Left kidney (tissue), 2 donors: ENCODE results near the gene CDCA8. TPM values are rescaled to one million over a fixed set of nuclear protein-coding genes. Genes with fewer than 3 reads are reported as not detected.
"Not testable (repeated sequence)": the region's sequence is repeated elsewhere in the genome, so short reads cannot be mapped to it uniquely, and the experiment has no call there.

Experiments used
- DNase-seq: peaks from one replicate; pipeline ENCODE4 v3.0.0-alpha.2; 2013
- polyA plus RNA-seq: library from polyadenylated mRNA; unstranded; fragments of 120-200 nt; gene quantifications from one replicate; pipeline ENCODE4 v1.2.1, GENCODE V29; 2013; ENCODE audit not compliant: insufficient read length

The CDCA8 gene
- polyA plus RNA-seq, 1 donor: 25.6 TPM

DNA sequence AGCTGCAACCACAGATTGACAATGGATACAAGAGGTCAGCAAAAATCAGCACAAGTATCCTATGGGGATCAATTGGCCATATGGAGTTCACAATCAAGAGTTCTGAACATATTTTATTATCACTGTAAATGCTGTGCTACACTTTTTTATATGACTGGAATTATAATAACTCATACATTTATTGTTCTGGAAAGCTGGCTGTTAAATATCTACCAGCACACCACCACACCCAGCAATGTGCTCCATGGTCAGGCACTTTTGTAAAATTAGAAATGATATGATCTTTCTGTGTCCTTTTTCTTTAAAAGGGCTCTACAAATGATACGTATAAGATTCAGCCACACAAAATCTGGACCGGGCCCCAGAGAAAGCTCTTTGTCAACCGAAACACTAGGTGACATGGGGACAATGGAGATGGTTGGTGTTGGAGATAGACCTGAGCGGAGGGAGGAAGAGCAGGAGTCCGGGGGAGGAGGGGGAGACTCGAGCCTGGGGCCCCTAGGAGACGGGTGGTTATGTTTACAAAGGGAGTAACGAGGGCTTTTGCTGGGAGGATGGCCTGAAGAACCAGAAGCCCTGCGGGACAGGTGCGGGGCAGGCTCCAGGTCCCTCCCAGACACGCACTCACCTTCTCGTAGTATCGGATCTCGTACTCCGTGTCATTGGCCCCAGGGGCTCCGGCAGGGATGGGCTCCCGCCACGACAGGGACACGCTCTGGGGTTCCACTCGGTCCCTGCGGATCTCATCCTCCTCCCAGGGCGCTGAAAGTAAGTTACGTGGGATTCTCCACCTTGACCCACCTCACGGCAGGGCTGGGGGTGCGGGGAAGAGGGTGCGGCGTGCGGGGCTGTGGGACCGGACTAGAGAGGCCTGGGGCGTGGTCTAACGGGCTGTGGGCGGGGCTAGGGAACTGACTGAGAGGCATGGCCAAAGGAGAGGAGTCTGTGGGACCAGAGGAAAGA, 42.6 kb downstream of the CDCA8 start:
- no peak for DNase-seq

DNA sequence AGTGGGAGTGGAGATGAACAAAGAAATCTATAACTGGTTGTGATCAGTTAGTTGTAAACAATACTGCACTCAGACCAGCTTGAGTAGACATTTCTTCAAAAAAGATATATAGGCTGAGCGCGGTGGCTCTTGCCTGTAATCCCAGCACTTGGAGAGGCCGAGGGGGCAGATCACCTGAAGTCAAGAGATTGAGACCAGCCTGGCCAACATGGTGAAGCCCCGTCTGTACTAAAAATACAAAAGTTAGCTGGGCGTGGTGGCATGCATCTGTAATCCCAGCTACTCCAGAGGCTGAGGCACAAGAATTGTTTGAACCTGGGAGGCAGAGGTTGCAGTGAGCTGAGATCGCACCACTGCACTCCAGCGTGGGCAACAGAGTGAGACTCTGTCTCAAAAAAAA, 45.7 kb downstream of the CDCA8 start:
- not testable (repeated sequence) for DNase-seq

DNA sequence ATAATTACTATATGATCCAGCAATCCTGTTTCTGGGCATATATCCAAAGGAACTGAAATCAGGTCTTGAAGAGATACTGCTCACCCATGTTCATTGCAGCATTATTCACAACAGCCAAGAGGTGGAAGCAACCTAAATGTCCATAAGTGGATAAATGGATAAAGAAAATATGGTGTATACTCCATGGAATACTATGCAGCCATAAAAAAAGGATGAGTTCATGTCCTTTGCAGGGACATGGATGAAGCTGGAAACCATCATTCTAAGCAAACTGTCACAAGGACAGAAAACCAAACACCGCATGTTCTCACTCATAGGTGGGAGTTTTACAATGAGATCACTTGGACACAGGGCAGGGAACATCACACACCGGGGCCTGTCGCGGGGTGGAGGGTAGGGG, 46.3 kb downstream of the CDCA8 start:
- DNase-seq: not testable (repeated sequence)

DNA sequence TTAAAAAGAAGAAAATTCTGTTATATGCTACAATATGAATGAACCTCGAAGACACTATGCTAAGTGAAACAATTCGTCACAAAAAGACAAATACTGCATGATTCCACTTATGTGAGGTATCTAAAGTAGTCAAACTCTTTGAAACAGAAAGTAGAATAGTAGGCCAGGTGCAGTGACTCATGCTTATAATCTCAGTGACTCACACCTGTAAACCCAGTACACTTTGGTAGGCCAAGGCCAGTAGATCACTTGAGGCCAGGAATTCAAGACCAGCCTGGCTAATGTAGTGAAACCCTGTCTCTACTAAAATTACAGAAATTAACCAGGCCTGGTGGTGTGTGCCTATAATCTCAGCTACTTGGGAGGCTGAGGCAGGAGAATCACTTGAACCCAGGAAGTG, 46.9 kb downstream of the CDCA8 start:
- no peak for DNase-seq

DNA sequence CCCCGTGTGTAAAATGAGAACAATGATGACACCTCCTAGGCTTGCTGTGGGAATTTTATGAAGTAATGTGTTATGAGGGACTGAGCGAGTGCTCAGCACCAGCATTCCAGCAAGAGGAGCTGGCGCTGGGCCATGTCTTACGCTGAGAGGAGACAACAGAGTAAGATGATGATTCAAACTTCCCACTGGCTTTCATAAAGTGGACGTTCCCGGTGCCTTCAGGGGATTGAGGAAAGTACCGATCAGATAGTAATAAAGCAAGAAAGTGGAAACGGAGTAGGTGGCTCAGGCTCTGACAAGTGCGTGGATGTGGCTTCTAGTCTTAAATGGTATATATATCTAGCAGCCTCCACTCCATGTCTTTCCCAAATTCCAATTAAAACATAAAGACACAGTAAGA, 48.8 kb downstream of the CDCA8 start:
- no peak for DNase-seq

DNA sequence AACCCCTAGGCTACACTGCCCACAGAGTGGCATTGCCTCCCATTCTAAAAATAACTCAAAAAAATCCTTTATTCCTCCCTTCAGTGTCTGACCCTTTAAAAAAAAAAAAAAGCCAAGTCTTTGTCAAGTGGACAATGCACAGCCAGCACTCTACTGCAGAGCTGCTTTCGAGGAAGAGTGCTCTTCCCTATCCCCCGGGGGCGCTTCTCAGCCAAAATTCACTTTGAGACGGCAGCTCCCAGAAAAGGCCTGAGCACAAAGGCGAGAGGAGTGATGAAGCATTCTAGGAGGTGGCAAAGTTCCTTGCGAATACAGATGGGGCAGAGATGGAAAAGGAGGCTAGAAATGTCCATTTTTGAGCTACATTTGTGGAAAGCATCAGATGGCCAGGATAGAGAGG, 49.3 kb downstream of the CDCA8 start:
- DNase-seq: no peak

DNA sequence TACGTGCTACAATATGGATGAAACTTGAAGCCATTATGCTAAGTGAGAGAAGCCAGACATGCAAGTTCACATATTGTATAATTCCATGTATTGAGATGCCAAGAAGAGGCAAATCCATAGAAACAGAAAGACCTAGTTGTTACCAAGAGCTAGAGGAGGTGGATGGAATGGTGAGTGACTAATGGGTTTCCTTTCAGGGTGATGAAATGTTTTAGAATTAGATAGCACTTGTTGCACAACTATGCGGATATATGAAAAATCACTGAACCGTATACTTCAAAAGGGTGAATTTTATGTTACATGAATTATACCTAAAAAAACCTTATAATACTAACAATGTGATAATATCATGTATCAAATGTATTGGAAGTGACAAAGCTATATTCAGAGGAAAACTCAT, 54.5 kb downstream of the CDCA8 start:
- no peak for DNase-seq

DNA sequence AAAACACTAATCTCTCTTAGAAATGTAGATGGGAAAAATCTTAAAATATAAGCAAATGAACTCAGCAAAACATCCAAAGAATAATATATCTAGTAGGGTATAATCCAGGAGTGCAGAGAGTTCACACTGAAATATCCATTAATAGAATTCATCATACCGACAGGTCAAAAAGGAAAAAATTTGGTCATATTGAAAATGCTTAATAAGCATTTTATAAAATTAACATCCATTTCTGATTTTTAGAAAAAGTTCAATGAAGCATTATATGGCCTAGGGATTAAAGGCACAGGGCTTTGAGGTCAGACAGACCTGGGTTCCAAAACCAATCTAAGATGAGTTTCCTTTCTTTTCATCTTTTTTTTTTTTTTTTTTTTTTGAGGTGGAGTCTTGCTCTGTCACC, 56.2 kb downstream of the CDCA8 start:
- no peak for DNase-seq

DNA sequence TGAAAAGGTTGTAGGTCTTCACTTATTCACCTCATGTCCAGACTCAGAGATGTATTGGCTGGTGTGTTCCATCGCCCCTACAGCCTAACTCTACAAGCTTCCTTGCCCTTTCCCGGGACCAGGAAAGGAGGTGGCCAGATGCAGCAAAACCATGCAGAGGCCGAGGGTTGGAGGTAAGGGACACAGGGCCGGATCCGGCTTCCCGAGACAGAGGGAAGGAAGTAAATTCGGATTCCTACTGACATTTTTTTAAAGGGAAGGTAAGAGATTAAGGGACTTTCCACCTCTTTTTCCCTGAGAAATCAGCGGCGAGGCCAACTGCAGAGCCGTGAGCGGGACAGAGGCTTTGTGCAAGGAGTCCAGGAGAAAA, 59.9 kb downstream of the CDCA8 start:
- DNase-seq: no peak

DNA sequence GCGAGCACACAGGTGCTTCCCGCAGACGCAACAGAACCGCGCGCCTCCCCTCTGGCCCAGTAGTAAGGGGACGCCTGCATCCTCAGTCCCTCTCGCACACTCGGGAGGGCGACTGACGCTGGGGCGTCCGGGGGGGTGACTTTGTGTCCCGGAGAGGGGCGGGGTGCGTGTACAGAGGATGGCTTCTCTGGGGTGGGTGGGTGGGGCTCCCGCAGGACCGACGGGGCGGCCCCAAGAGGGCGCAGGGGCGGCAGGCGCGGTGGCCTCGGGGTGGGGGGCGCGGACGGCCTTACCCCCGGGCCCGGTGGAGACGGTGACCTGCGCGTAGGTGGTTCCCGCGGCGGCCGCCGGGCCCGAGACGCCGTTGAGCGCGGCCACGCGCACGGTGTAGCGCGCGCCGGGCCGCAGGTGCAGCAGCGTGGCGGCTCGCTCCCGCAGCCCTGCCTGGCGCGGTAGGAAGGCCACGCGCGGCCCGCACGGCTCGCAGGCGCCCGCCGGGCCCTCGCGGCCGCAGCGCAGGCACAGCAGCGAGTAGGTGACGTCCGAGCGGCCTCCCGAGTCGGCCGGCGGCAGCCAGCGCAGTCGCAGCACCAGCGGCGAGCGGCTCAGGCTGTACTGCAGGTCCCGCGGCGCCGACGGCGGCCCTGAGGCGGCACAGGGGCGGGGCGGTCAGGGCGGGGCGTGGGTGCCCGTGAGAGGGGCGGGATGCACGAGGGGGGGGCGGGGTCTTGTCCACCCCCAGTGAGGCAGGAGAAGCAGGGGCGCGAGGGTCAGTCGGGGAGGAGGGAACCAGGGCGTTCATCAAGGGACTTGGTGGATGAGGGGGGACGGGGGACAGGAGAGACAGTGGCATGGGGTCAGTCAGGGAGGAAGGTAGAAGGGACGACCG, 60.5 kb downstream of the CDCA8 start:
- no peak for DNase-seq

DNA sequence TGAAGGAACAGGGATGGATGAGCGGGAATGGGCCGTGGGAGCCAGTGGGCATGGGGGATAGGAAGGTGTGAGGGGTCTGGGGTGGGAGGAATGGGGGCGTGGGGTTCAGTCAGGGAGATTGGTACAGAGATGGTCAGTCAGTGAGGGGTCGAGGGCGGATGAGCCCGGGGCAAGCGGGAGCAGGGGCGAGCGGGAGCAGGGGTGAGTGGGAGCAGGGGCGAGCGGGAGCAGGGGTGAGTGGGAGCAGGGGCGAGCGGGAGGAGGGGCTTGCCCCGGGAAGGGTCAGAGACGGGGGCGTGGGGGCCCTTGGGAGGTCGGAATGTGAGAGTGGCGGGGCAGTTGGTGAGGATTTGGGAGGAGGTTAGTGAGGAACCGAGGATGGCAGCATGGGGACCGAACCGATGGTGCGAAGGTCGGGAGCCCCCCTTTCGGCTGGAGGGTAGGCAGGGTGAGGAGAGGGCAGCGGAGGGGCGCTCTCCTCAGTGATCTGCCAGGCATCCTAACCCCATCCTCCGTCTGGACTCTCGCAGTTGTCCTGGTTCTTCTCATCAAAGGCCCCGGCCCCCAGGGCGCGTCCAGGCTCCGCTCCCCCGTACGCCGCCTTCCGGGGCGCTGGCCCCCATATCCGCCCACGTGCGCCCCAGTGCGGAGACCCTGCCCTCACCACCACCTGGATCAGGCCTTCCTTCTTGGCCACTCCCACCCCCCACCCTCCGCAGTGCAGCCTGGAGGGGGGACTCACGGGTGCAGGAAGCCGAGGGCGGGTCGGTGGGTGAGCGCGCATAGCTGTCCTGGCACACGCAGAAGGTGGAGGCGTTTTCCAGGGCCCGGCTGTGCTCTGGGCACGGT, 61.4 kb downstream of the CDCA8 start:
- DNase-seq: no peak

DNA sequence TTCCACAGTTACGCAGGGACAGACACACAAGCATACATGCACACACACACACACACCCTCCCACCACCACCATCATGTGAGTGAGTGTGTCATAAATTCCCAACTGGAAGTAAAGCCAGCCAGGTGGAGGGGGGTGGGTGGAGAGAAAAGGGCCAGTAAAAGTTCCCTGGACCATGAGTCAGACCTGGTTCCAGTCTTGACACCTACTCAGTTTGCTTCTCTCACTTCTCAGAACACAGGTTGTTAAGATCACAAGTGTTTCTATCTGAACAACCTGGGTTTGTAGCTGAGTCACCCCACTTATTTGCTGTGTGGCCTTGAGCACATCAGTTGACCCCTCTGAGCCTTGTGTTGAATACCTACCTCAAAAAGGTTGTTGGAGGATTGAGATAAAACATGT, 63.0 kb downstream of the CDCA8 start:
- no peak for DNase-seq

DNA sequence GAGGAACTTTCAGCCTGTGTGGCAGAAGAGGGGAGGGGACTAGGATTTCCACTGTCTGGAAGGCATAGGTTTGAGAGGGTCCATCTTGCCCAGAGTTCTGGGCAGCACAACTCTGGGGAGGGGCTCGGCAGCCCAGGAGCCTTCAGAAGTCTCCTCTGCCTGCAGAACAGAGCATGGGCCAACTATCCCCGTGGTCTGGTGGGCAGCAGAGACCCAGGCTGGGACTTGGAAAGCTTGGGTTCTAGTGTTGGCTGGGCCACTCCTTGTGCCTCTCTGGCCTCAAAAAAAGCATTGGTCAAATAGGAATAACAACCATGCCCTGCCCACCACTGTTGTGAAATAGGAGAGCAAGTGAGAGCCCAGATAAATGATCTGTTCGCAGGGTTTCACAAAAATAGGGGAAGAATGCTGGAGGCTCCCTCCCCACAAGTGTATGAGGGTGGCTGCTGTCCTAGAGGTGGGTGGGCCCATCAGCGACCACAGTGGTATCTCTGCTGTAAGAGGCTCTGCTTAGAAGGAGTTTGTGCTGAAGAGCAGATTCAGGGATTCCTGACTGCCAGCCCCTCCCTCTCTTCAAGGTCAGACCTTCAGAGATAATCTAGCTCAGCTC, 63.7 kb downstream of the CDCA8 start:
- no peak for DNase-seq

Other genes with a start within 250 kb of the CDCA8 start
- gene ZC3H12A, start 217.9 kb upstream of the CDCA8 start, polyA plus RNA-seq: 1.7 TPM
- 108 TPM for gene MEAF6, start 177.8 kb upstream of the CDCA8 start, polyA plus RNA-seq
- gene SNIP1, start 138.2 kb upstream of the CDCA8 start, polyA plus RNA-seq: 13.8 TPM
- gene DNALI1, start 135.6 kb upstream of the CDCA8 start, polyA plus RNA-seq: 63.0 TPM
- gene GNL2, start 96.6 kb upstream of the CDCA8 start, polyA plus RNA-seq: 76.8 TPM
- gene RSPO1, start 57.6 kb upstream of the CDCA8 start, polyA plus RNA-seq: 5.9 TPM
- gene EPHA10, start 72.6 kb downstream of the CDCA8 start, polyA plus RNA-seq: 0.23 TPM
- gene MANEAL, start 101.3 kb downstream of the CDCA8 start, polyA plus RNA-seq: 3.6 TPM
- 20.2 TPM for gene C1orf122, start 115.3 kb downstream of the CDCA8 start, polyA plus RNA-seq
- 11.7 TPM for gene YRDC, start 115.7 kb downstream of the CDCA8 start, polyA plus RNA-seq
- 9.5 TPM for gene MTF1, start 167.1 kb downstream of the CDCA8 start, polyA plus RNA-seq